DMS153 treated with DMSO at 0.1 percent for 48 hours (cell line): Measurements from ENCODE around the gene UBL4A.

Experiments used
- DNase-seq: peaks from one replicate; lab custom pipeline; 2025; ENCODE audit not compliant: unreplicated experiment; lab: John Stamatoyannopoulos, UW

Gene UBL4A

DNA sequence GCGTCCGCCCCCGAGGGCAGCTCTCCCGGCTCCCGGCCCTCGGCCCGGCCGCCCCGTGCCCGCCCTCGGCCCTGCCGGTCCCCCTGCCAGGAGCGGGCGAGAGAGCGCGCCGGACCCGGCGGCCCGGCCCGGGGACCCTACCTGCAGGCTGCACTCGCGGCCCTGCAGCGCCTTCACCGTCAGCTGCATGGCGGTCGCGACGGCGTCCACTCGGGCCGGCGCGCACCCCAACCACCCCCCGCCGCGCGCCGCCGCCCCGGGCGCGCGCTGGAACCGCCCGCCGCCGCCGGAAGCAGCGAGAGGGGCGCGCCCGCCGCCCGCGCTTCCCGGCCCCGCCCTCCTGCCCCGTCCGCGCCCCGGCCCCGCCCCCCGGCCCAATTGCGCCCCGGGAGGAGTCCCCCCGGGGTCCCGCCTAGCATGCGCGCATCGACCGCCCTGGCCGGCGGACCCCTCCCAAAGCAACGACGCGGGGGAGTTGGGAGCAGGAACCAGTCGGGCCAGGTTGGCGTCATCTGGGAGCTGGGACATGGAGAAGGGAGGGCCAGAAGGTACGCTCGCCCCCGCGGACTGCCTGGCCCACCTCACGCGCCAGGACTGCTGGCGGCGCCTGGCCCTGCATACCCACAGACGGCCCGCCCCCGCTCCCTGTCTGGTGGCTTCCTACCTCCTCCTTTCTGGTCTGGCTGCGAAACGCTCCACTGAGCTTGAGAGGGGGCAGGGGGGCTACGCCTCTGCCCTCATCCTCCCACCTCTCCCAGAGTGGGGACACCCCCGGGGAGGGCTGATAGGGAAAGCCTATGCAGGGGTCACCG lies at the start of gene UBL4A:
TSS of gene UBL4A (minus strand) at position 220 of the 812 bp plus-strand sequence. CDS start at position 189, 31 bp downstream.
- no peak for DNase-seq

DNA sequence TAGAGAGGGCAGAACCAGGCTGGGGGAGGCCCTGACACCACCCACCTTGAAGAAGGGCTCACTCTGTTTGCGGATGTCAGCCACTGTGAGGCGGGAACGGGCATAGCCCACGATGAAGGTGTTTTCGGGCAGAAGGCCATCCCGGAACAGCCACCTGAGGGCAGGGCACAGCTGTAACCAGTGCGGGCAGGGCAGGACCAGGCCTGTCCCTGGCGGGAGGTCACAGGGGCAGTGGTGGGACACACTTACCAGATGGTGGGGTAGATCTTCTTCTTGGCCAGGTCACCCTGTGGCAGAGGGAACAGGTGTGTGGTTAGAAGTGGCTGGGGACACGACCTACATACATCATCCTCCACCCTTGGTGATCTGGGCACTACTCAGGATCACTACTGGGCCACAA lies 49.5 kb upstream of the UBL4A start:
- no peak for DNase-seq

DNA sequence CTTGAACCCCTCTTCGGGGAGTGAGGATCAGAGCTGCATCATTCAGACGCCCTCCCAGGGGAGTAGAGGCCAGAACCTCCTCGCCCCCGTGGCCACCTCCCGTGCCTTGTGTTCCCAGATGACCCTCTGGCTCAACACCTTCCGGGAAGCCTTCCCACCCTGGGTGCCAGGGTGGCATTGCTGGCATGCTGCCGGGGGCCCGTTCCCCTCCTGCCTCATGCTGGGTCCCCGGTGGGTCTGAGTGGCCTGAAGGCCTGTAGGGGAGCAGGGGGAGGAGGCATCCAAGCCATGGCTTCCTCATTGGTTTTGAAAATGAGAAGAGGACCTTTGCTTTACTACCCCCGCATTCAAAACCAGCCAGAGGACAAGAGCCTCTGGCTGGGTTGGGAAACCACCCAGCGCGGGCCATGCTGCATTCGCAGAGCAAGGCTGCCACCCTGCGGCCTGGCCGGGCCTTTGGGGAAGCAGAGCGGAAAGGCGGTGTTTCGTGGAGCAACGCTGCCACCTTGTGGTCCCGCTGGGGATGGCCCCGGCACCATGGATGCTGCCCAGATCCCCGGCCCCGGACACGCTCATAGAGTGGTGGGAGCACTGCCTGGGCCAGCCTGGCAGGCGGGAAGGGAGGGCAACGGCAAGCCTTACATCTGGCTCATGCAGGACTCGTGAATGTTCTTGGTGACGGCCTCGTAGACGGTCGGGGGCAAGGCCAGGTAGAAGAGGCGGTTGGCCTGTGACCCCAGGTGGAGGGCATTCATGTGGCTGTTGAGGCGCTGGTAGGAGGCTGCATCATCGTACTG lies 48.3 kb upstream of the UBL4A start:
- DNase-seq: peak; percentile 74

DNA sequence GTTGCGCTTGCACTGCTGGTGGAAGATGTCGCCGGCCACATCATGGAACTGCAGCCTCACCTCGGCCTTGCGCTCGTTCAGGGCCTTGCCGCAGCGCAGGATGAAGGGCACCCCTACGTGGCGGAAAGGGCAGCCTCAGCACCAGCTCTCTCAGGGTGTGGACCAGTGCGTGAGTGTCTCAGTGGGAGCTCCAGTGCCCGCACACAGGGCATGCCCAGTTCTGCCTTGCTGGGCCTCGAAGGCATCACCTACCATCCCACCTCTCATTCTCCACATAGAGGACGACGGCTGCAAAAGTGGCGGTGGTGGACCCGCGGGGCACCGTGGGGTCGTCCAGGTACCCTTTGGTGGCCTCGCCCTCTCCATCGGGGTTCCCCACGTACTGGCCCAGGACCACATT lies 46.3 kb upstream of the UBL4A start:
- no peak for DNase-seq

DNA sequence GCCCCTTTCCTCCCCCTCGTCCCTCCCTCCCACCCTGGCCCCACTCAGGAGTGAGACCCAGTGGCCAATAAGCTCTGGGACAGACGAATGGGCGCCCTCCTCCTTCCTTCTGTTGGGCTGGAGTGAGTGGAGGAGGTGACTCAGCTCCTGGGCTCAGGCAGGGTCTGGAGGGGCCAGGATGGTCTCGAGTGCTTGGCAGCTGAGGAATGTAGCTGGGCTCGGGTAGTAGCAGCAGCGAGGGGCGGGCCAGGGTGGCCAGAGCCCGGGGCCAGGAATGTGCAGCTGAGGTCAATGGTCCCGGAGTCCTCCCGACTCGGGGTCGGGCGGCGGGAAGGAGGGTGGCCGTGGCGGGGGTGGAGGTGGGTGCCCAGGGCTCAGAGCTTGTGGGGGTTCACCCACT lies 45.2 kb upstream of the UBL4A start:
- DNase-seq: no peak

DNA sequence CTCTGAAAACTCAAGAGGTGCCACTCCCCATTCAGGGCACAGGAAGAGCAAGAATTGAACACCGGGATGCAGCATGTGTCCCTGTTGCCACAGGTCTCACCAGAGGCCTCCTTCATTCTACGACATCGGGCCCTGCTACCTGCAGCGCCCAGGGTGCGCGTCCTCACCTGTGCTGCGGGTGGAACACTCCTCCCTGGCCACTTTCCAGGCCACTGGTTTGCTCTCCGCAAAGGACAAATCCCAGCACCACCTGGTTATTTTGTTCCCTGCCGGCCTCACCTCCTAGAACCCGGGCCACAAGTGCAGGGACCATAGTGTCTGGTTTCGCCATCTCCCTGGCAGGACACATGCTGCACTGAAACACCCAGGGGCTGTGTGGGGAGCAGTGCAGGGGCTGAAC lies 43.9 kb upstream of the UBL4A start:
- DNase-seq: no peak

DNA sequence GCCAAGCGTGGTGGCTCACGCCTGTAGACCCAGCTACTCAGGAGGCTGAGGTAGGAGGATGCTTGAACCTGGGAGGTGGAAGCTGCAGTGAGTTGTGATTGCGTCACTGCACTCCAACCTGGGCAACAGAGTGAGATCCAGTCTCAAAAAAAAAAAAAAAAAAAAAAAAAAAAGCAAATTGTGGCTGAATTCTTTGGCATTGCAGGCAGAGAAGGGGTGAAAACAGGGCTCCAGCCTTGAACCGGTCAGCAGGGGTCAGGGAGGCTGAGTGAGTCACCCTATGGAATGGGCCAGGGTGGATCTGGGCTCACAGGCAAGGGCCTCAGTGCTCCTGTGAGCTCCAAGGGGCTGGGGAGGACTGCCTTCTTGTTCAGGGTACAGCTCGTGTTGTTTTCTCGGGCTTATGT lies 42.8 kb upstream of the UBL4A start:
- DNase-seq: no peak

DNA sequence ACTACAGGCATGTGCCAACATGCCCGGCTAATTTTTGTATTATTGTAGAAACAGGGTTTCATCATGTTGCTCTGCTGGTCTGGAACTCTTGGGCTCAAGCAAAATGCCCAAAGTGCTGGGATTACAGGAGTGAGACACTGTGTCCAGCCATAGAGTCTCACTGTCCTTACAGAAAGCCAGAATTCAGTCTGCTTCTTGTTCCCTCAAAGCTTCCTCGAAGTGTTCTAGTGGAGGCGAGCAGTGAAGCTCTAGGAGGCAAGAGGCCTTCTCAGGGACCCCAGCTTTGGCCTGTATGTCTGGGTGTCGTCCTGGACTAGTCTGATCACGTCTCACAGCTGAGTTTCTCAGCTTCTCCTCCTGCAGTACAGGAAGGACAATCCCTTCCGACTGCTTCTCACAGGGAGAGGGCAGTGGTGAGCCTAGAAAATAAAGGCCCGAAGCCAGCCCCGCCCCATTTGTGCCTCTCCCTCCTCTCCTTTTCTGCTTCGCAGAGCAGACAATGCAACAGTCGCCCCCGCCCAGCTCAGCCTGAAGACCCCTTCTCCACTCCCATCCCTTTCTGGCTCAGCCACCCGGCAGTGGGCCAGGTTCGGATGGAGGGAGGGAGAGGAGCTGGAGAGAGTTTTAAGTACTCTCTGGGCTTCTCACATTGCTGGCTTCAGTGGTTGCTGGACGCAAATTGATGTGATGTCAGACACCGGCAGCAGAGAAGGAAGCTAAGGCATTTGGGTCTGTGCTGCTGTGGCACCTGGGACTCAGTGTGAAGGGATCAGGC lies 40.7 kb upstream of the UBL4A start:
- peak; percentile 85 for DNase-seq

DNA sequence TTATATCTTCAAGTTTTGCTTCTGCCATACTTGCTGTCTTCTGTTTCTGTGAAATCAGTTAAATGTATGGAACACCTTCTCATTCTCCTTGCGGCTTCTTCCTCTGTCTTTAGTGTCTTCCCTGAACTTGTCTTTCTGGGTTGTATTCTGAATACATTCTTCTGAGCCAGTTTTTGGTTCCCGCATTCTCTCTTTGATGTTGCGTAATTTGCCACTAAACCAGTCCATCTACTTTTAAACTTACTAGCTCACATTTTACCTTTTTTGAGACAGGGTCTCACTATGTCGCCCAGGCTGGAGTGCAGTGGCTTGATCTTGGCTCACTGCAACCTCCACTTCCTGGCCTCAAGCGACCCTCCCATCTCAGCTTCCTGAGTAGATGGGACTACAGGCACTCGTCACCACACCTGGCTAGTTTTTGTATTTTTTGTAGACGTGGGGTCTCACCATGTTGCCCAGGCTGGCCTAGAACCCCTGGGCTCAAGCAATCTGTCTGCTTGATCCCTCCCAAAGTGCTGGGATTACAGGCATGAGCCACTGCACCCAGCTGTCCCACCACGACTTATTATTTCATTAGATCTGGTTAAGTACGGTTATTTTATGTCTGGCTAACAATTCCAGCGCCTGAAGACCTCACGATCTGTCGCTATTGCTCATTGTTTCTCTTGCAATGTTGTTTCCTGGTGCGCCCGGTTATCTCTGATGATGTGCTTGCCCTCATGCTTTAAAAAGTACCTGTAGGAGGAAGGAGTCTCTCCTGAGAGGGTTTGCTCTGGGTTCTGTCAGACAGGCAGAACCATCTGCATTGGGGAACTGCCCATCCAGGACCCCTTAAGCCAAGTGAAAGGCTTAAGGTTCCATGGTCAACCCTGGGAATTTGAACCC lies 39.4 kb upstream of the UBL4A start:
- DNase-seq: no peak

DNA sequence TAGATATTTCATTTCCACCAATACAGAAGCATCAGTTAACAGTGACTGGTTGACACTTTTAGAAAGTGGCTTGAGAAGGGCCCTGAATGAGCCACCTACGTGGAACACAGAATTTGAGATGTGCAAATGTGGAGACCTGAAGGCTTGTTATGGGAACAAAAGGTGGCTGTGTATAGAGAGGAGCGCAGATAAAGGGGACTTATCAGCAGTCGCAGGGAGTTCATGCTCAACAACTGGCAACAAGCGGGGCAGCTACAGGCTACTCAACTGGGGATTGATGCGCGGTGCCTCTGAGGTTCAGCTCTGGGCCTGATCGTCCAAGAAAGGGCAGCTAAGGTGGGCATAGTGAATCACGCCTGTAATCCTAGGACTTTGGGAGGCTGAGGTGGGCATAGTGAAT lies 33.0 kb upstream of the UBL4A start:
- DNase-seq: no peak

DNA sequence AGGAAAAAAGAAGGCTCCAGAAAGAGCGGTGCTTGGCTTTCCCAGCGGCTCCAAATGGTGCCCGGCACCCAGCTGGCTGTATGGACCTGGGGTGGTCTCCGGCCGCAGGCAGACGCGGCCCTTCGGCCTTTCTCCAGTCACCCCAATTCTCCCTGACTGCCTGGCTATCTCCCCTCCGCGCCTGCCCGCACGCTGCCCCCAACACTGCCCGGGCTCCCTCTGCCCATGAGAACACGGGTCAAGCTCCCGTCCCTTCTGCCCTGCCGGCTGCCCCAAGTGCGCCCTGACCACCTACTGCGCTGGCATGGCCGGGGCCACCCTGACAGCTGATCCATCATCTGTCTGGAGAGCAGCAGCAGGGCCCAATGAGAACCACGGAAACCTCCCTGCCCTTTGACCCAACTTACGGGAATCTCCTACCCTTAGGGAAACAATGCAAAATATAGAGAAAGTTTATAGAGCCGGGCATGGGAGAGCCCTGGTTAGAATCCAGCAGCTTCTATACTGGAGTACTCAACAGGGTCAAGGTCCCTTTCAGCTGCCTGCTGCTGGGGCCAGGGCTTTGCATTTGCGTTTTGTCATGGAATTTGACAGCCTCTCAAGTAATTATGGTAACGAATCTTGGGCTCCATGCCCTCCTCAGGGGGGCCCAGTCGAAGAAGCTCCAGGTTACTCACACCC lies 30.8 kb upstream of the UBL4A start:
- DNase-seq: no peak

DNA sequence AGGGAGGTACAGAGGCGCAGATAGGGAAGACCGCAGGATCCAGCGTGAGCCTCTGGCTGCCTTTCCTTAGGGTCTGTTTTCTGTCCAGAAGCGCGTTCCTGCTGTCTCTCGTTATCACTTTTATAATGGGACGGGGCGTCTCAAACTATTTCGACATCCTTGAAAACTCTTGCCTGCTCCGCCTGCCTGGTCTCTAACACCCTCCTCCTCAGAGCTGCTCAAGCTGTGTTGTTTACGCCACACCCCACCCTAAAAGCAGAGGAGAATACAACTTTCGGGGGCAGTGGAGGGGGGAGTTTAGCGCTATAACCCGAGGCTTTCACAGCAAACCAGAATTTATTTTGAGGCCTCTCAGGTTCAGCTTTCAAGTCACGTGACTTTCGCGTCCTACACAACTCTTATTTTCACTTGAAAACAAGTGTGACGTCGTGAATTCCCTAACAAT lies 30.3 kb upstream of the UBL4A start:
- DNase-seq: peak; percentile 63

DNA sequence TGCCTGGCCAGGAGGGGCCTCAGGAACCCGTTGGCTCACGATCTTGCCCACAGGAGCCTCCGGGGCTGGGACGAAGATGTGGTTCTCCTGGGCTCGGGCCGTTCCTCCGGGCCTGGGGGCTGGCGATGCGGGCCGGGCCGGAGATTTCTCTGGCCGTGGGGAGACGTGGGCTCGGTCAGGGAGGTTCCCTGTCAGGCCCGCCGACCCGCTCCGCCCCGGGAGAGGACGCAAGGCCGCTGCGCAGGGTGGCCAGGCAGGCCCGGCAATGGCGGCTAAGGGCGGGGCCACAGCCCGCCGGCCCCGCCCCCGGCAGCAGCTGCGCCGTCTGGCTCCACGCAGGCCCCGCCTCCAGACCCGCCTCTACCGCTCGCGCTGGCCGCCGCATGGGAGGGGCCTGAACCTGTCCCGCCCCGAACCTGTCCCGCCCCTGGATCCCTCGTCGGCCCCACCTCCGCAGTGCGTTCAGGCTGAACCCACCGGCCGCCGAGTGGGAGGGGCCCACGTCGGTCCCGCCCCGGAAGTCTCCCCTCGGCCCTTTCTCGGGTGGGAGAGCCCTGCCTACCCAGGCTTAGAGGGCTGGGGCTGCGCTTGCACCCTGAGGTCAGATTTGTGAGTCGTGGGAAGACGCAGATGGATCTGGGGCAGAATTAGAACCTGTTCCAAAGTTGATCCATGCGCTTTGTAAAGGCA lies 29.7 kb upstream of the UBL4A start, which contains the start of gene FAM3A:
TSS of gene FAM3A (minus strand) at position 267 of the 690 bp plus-strand sequence. CDS start 460 bp downstream, outside the sequence.
- peak; percentile 81 for DNase-seq

DNA sequence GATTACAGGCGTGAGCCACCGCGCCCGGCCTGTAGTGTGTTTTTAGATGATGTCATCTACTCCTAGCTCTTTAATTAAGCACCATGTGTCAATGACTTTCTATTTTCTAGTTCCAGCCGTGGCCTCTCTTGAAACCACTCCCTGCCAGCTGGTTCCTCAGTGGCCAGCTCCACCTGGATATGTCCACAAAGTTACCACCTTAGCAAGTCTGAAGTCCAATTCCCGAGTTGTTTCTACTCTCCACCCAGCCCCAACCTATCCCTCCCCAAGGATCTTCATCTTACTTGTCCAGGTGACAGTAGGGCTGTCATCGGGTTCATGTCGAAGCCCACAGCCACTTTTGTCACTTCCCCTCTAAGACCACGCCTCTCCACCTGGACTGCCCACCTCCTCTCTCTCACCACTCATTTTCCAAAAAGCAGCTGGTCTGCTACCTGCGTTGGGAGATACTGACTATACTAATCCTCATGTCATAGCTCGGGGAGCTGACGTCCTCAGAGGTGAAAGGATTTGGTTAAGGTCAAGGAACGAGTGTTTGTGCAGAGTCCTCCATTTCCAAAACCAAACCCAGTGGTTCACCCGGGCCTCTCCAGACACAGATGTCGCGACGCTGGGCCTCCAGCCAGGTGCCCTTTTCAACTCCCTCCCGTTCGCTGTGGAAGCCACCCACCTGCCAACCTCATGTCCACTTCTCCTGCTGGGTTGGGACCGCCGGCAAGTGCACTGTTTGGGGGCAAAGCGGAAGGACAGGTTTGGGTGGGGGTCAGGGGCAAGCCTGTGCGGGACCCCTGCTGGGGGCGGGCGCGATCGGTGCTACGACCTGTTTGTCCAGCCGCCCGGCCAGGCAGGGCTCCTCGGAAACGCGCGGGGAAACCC lies 28.9 kb upstream of the UBL4A start:
- DNase-seq: no peak

DNA sequence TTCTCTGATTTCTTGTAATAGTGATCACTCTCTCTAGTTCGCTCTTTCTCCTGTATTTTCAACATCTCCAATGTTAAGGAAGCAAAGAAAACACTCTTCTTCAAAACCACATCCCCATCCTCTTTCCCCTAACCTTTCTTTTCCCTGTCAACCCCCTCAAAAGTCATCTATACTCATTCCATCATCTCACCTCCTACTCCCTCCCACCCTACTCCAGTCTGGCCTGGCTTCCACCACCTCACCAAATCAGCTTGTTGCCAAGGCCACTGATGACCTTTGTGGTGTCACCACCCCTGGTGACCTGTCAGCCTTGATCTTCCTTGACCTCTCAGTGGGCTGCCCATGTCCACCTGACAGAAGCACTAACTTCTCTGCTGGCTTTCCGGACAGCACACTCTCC lies 27.3 kb upstream of the UBL4A start:
- no peak for DNase-seq

DNA sequence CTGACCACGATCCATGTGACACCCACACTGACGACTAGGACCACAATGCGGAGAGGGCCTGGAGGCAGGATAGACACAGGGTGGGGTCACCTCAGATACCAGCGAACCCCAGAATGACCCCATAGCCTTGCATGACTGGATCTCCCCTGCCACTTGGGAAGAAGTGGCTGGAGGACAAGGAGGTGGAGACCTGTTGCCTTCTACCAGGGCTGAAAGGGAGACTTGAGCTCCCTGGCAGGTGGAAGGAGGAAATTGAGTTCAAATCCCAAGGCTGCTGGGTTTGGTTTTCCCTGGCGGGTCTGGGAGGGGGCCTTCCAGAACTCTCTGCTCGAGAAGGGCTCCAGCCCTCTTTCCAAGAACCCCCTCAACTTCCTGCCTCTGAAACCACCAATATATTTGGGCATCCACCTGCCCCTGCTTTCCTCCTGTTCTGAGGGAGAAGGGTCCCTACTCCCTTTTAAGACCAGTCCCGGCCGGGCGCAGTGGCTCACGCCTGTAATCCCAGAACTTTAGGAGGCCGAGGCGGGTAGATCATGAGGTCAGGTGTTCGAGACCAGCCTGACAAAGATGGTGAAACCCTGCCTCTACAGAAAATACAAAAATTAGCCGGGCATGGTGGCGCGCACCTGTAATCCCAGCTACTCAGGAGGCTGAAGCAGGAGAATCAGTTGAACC lies 26.6 kb upstream of the UBL4A start:
- no peak for DNase-seq

DNA sequence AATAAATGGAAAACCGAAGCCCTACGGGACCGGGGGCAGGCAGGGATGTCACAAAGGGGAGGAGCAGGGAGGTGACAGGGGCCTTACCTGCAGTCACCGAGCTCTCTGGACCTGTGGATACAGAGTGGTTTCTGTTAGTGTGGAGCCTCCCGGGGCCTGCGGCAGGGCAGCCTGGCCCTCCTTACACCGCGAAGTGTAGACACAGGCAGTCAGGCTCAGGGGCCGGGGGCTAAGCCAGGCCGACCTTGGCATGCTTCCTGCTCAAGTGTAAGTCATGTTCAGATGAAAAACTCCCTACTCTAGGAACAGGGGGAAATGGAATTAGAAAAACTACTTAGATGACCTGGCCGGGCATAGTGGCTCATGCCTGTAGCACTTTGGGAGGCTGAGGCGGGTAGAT lies 25.3 kb upstream of the UBL4A start:
- DNase-seq: no peak

DNA sequence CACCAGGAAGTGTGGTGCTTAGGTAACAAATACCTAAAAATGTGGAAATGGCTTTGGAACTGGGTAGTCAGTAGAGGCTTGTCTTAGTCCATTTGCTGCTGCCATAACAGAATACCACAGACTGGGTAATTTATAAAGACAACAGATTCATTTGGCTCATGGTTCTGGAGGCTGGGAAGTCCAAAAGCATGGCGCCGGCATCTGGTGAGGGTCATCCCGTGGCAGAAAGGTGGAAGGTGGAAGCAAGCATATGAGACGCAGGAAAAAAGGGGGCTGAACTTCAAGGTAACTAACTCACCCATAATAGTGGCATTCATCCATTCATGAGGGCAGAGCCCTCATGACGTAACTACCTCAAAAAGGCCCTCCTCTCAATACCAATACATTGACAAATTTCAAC lies 23.0 kb upstream of the UBL4A start:
- DNase-seq: no peak
